GM21423 (cell line): ENCODE measurements around the gene PIK3R1.

Source experiments
- ATAC-seq: cut with Tn5 transposase; IDR thresholded peaks from one replicate; pipeline ENCODE4 v1.9.1; 2021; ENCODE audit warnings: mild to moderate bottlenecking, moderate library complexity; ENCODE audit not compliant: unreplicated experiment

PIK3R1 gene

GRCh38 chr5:68290847-68291246 is 75.3 kb downstream of the PIK3R1 start:
- ATAC-seq = no peak

DNA sequence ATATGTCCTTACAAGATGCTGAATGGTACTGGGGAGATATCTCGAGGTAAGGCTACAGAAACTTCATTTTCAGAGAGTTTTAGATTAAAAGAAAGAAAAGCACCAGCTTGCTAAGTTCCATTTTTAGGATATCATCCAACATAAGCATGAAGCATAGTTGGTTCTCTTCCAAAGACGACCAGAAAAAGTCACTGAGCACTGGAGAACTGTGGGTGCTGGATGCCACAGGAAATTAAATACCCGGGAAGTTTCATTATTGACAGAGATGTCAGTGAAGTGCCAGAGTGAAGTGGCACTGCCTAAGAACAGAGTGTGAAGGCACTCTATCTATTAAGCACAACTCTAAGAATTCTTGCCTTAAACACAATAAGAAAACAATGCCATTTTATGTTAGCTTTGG is 76.8 kb downstream of the PIK3R1 start:
- ATAC-seq = no peak

DNA sequence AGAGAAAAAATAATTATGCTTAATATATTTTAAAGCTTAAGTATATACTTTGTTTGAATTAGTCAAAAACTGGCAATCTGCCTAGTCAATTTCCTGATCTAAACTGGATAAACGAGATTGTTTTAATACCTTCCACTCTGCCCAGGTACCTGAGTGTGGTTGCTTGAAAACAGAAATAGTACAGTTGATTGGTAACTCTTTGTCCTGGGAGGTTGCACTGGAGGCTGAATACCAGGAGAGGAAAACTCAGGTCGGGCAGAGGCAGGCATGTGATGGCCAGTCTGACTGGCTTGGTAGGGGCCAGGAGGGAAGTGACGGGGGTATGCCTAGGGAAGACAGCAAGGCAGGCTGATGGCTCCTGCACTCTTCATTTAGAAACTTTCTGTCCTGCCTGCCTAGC is 80.2 kb downstream of the PIK3R1 start:
- ATAC-seq = no peak

DNA sequence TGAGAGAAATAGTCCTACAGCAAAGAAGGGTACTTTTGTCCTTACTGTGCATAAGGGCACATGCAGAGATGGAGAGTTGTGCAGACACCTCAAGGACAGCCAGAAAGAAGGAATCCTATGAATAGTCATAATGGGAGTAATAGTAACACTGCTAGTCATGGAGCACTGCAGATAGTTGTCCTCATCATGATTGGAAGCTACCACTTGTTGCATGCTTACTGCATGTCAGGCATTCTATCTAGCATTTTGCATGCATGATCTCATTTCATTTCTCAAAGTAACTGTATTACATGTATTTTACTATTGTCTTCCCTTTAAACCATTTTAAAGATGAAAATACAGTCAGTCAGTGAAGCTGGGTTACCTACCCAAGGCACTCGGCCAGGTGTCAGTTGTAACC is 81.3 kb downstream of the PIK3R1 start:
- no peak for ATAC-seq

DNA sequence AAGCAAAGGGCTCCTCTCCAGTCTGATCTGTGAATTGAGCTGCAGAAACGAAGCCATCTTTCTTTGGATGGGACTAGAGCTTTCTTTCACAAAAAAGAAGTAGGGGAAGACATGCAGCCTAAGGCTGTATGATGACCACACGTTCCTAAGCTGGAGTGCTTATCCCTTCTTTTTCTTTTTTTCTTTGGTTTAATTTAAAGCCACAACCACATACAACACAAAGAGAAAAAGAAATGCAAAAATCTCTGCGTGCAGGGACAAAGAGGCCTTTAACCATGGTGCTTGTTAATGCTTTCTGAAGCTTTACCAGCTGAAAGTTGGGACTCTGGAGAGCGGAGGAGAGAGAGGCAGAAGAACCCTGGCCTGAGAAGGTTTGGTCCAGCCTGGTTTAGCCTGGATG is 82.1 kb downstream of the PIK3R1 start:
- no peak for ATAC-seq

GRCh38 chr5:68298479-68298878 is 82.9 kb downstream of the PIK3R1 start:
- no peak for ATAC-seq

DNA sequence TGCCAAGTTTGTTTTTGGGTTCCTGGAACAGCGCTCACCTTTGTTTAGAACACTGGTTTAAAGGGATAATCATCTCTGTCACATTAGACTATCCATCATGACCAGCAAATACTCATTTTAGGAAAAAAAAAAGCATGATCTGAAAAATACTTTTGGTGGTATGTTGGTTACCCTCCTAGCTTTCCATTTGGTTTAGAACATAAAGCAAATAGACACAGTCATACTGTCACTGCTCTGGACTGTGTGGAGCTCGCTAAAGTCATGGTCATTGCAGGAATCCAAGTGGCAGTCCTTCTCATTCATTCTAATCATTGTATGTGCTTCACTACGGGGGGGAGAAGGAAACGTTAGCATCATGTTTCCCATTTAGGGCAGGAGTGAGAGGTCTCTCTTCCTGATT is 83.5 kb downstream of the PIK3R1 start:
- ATAC-seq = no peak

- ATAC-seq = no peak
Observed at GRCh38 chr5:68299575-68299974, 84.0 kb downstream of the PIK3R1 start.

- ATAC-seq = peak; percentile 85
Observed at GRCh38 chr5:68303038-68303738, 87.6 kb downstream of the PIK3R1 start.

GRCh38 chr5:68303754-68304420 is 88.3 kb downstream of the PIK3R1 start:
- peak; percentile 24 for ATAC-seq

- no peak for ATAC-seq
Observed at GRCh38 chr5:68304421-68305052, 89.0 kb downstream of the PIK3R1 start.

GRCh38 chr5:68305223-68305870 is 89.8 kb downstream of the PIK3R1 start:
- ATAC-seq = no peak

- no peak for ATAC-seq
Observed at GRCh38 chr5:68306361-68307014, 90.9 kb downstream of the PIK3R1 start.

DNA sequence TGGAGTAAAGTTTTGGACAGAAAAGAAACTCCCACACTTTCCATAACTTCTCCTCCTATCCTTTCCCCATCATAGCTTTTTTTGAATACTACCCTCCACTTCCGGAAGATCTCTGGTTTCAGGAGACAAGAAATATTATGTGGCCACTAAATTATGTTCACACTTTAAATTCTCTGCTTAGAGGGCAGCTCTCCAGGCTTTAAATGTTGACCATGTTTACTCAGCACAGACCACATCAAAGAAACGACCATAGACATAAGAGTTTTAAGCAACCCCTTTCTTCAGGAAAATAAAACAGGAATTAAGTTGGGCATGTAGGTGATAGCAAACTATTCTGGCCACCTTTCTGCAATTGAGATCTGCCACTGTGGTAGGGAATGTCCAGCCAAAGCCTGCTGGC is 97.8 kb downstream of the PIK3R1 start:
- ATAC-seq = no peak

GRCh38 chr5:68314465-68314864 is 98.9 kb downstream of the PIK3R1 start:
- ATAC-seq = no peak

DNA sequence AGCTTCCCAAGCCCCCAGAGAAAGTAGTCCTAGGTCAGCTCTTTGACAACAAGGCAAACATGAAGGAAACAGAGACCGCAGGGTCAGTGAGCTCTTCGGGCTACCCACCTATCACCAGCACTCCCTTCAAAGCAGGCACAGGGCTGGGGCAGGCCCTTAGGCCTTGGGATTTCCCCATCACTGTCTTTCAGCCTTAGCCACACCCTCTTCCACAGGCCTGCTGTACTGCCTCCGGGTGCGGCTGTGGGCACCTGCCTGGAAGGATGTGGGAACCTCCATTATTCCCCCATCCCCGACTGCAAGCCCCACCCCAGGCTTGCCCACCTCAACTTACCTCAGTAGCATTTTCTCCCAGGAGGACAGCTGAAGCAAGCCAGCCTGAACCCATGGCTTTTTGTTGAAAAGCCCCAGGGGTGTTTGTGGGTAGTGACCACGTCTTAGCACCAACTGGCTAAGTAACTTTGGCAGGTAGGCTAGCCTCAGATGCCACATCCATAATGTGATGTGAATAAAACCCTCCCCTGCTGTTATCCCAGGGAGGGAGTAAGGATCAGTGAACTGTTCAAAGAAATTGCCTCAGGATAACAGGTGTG is 100.2 kb downstream of the PIK3R1 start:
- peak; percentile 92 for ATAC-seq

DNA sequence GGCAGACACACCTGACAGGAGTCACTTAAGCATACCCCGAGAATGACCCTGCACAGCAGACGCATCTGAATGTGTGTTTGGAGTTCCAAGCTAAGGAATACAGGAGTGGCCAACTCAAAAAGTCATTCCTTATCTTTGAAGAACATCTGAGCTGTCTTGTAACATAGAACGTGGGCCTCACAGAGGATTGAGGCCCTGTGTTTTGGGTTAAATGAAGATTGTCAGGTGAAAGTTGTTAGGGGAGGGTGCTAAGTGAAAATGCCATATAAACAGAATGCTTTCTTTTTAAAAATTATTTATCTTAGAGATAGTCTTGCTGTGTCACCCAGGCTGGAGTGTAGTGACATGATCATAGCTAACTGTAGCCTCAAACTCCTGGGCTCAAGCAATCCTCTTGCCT is 100.9 kb downstream of the PIK3R1 start:
- no peak for ATAC-seq

- no peak for ATAC-seq
Observed at GRCh38 chr5:68317646-68318045, 102.1 kb downstream of the PIK3R1 start.

DNA sequence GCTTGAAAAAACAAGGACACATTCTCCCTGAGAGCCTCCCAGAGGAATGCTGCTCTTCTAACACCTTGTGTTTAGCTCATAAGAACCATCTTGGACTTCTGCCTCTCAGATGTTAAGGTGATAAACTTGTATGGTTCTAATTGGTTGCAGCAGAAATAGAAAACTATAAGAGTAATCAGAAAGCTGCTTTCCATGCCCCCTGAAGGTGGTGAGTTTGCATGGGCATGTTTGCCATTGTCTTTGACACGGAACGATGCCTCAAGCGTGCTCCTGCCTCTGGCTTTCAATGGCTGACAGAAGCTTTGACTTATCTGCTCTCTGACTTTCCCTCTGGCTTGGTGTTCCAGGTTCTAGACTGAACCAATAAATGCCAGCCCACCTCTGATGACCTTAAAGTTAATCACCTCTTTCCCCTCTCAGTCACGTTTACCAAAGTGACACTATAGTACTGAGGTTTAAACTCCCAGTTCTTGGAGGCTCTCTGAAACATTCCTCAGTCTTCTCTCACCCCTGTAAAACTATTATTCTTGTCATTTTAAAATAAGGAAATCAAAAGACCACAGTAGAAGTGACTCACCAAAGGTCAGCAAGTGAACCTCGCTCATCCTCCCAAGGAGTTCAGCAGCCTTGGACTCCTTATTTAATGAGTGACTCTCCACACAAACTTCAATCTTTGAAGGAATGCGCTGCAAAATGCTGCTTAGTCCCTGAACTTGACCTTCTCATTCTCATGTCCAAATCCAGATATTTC is 103.6 kb downstream of the PIK3R1 start:
- ATAC-seq = no peak
